HL-60/S4 (cell line): ENCODE data around the gene C16orf96.

Source experiments
- in situ Hi-C: fragments of 300-500 bp; cut with MboI; formaldehyde crosslinking; loops from 2 replicates; pipeline ENCODE4 v1.14.3; 2022; ENCODE audit warnings: low sequenced_read_pairs

The C16orf96 gene

GRCh38 chr16:4615384-4616046, 59.4 kb downstream of the C16orf96 start:
- in situ Hi-C loops, result loop anchor here (5.0 kb wide), 1 partner anchor 62 kb away; no protein-coding TSS in a partner anchor

DNA sequence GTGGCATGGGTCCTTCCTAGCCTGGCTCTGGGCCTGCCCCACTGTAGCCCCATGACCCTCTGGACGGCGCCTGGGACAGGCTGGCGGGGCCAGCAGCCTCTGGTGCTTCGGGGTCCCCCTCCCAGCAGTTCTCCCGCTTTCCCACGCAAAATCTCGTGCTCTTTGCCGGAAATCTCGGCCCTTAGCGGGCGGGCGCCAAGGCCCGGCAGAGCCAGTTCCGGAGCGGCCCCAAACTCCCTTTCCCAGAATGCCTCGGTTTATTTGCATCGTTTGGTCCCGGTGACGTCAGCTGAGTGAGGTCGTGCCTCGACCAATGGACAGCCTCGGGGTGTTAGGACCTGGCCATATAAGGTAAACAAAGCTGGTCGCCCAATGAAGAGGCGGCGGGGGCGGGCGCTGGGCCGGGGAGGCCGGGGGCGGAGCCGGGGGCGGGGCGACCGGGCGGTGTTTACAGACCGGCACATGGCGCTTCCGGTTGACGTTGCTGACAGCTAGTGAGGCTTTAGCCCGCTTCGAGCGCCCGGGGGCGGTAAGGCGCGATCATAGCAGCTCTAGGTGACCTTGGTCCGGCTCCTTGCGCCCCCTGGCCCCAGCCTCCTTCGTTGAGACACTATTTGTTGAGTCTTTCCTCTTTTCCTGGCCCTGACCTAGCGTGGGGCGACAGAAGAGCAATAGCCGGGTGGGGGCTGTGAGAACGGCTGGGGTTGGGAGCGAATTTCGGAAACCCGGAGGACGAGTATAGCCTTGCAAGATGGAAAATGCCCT, 60.1 kb downstream of the C16orf96 start:
- in situ Hi-C loops, result loop anchor here (5.0 kb wide), 1 partner anchor 61 kb away; no protein-coding TSS in a partner anchor

- in situ Hi-C loops, result loop anchor here (5.0 kb wide), 1 partner anchor 59 kb away; no protein-coding TSS in a partner anchor
These were observed 61.7 kb downstream of the C16orf96 start for GRCh38 chr16:4617880-4618279.

DNA sequence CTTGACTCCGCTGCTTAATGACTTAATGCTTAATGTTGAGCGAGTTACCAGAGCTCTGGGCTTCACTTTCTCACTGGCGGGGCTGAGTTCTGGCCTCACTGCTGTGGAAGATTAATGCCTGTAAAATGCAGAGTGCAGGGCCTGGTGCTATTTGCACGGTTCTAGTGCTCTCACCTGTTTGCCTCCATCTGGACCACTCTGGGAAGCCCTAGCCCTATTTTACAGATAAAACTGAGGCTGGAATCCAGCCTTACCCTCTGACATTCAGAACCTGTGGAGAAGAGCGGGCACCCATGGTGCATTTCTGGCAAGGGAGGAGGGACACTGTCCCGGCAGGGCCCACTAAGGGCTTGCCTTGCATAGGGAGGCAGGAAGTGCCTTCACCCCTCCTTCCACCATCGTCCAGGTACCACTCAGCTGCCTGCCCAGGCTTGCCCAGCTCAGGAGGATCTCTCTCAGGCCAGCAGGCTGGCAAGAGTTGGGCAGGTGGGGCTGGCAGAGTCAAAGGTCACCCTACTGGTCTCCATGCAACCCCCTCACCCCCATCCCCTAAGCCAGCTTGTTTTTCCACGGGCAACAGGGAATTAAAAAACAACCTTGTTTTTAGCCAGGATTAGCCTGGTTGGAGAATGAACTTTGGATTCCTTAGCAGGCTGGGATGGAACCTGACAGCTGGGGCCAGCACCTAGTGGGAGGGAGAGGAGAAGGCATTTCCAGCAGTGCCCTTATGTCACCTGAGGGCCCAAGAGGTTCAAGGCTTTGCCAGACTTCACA, 62.7 kb downstream of the C16orf96 start:
- in situ Hi-C loops, result loop anchor here (5.0 kb wide), 1 partner anchor 58 kb away; no protein-coding TSS in a partner anchor

- in situ Hi-C loops, result no loop called here
These were observed 67.5 kb downstream of the C16orf96 start for GRCh38 chr16:4623593-4623992.

DNA sequence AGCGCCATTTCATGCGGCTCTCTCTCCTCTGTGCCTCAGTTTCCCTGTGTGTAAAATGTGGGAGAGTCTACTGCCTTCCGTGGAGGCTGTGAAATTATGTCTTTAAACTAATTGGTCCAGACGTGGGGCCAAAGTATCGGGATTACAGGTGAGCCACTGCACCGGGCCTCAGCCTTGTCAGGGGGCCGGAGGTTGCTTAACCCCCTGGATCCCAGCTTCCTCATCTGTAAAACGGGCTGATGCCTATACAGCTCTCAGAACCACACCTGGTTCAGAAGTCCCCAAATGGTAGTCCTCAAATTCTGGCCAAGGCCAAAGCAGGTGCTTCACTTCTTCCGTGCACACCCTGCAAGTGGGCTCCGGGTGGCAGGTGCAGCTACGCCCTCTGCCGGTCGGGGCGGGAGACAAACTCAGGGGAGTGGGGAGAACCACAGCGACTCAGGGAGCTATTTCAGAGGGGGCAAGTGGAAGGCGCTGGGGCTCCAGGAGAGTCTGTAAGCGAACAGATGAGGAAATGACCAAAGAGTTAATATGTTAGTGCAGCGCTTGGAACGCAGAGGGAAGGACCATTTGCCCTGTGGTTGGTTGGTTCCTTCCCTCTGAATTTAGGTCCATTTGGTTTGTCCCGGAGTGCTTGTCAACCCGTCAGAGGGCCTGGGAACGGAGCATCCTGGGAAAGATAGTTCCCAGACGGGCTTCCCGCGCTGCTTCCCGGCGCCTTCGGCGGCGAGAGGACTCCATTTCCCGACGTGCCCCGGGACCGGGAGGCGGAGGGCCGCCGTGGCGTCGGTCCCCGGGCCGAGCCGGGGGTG, 68.1 kb downstream of the C16orf96 start, which contains the start of gene MGRN1:
Gene MGRN1 (plus strand): TSS at position 812 of the 812 bp plus-strand sequence. CDS start 135 bp downstream, outside the sequence.
- in situ Hi-C loops, result no loop called here

- in situ Hi-C loops, result no loop called here
These were observed 68.9 kb downstream of the C16orf96 start for GRCh38 chr16:4624827-4625559.

GRCh38 chr16:4625560-4626159, 69.5 kb downstream of the C16orf96 start:
- in situ Hi-C loops, result no loop called here

GRCh38 chr16:4626396-4626795, 70.3 kb downstream of the C16orf96 start:
- in situ Hi-C loops, result no loop called here

DNA sequence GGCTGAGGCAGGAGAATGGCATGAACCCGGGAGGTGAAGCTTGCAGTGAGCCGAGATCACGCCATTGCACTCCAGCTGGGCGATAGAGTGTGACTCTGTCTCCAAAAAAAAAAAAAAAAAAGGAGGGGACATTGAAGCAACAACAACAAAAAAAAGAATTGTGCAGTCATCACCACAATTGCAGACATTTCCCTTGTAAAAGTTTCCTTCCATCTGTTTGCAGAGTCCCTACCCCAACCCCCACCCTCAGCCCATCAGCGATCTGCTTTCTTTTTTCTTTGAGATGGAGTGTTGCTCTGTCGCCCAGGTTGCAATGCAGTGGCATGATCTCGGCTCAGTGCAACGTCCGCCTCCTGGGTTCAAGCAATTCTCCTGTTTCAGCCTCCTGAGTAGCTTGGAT, 72.1 kb downstream of the C16orf96 start:
- in situ Hi-C loops, result no loop called here

DNA sequence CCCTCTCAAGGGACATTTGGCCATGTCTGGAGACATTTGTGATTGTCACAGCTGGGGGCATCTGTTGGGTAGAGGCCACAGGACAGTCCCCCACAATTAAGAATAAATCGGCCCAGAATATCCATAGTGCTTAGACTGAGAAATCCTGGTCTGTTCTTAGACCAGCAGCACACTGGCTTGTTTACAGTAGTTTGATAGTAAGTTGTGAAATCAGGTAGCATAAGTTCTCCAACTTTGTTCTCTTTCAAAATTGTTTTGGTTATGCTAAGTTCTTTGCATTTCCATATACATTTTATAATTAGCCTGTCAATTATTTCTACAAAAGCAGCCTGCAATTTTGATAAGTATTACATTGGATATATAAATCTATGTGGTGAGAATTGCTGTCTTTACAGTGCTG, 75.3 kb downstream of the C16orf96 start:
- in situ Hi-C loops, result no loop called here

GRCh38 chr16:4633910-4634635, 77.9 kb downstream of the C16orf96 start:
- in situ Hi-C loops, result no loop called here

GRCh38 chr16:4634768-4635167, 78.6 kb downstream of the C16orf96 start:
- in situ Hi-C loops, result no loop called here

DNA sequence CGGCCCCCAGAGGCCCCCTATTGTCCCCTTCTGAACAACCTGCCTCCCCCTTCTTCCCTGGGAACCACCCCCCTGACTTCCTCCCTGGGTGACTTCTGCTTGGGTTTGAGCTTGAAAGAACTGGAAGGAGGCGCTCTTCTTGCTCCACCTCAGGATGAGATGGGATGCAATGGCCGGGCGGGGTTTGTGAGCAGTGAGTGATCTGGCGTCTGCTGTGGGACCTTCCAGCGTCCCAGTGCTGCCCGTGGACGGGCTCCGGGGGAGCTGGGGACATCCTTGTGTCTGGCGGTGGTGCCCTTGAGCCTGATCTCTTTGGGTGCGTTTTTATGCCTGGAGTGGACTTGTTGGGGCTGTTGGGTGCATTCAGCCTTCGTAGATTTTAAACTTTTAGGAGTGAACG, 80.1 kb downstream of the C16orf96 start:
- in situ Hi-C loops, result no loop called here

- in situ Hi-C loops, result no loop called here
These were observed 81.5 kb downstream of the C16orf96 start for GRCh38 chr16:4637501-4638166.

DNA sequence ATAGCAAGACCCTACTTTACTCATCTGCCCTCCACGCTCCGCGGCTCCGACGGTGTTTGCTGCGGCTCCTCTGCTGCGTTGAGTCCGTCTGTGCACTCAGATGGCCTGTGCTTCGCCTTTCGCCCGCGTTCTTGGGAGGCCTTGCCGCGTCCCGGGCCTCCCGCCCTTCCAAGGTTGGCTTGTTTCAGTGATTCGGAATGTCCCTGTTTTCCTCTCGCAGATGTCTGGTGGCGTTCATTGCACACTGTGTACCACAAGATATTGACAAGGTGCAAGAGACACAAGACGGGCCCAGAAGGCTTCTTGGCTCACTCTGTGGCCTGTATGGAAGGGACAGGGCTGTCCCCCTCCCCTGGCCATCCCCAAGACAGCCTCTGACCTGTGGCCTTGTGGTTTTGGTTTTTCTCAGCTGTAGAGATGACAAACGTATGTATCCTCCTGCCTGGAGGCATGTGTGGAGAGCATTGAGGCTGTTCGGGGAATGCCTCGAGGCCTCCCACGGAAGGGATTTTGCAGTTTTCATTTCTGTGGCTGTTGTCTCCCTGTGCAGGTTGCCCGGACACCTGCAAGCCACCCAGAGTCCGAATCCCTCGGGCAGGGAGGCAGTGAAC, 83.9 kb downstream of the C16orf96 start:
- in situ Hi-C loops, result no loop called here

GRCh38 chr16:4640572-4641305, 84.6 kb downstream of the C16orf96 start:
- in situ Hi-C loops, result no loop called here
